Activated CD4-positive, alpha-beta T cell treated with anti-CD3 and anti-CD28 coated beads for 1 hour (primary cell): ENCODE results near the gene CCR5.

Experiments used
- DNase-seq: peaks from one replicate; pipeline ENCODE4 v3.0.0-alpha.2; 2020

The CCR5 gene

DNA sequence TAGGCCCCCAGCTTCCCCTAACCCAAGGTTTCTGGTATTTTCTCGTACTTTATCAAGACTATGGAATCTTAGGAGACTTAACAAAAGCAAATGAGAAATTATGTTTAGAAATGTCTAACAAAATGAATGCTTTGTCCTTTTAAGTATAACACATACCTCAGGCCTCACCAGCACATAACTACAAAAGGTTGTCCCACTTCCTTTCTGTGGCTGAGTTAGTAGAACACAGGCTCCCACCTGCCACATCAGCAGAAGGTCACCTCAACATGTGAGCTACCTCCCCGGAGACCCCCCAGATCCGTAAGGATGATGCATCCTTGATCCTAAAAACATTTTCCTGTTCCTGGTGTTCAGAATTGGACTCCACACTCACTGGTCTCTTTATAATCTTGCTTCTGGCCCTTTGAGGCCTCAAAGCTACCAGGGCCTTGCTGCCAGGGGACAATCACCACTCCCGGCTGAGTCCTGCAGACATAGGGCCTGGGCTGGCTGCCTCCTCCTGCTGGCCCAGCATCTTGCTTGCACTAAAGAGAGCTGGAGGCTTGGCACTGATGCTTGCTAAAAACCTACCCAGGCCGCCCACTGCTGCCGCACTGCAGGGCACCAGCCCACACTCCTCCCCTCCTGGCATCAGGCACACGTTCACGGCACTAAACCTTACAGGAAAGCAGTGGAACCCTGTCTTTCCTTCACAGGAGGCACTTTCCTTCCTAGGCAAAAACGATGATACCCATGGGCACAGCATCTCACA, 39.2 kb downstream of the CCR5 start:
- no peak for DNase-seq

DNA sequence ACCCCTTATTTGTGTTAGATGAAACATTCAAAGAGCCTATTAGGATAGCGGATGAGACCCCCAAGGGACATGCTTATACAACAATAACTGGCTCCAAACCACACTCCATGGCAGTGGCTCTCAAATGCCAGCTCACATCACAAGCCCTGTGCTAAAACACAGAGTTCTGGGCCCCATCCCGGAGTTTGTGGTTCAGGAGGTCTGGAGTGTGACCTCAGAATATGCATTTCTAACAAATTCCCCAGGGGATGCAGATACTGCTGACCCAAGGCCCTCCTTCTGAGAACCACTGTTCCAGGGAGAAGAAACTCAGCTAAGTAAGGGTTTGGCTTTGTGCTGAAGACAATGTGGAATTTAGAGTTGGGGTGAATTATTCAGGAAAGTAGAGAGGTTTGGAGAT, 39.9 kb downstream of the CCR5 start:
- no peak for DNase-seq

DNA sequence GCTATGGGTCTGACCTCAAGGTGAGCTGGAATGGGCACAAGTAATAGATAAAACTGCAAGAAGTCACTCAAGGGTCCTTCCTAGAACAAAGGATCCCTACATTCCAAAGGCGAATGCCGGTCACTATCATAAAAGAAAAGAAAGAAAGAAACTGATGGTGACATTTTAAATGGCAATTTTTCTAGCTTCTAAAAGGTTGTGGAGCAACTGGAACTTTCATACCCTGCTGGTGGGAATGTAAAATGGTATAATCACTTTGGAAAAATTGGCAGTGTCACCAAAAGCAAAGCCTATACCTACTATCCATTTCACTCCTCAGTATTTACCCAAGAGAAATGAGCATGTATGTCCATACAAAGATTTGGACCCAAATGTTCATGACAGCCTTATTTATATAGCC, 40.5 kb downstream of the CCR5 start:
- DNase-seq: no peak

DNA sequence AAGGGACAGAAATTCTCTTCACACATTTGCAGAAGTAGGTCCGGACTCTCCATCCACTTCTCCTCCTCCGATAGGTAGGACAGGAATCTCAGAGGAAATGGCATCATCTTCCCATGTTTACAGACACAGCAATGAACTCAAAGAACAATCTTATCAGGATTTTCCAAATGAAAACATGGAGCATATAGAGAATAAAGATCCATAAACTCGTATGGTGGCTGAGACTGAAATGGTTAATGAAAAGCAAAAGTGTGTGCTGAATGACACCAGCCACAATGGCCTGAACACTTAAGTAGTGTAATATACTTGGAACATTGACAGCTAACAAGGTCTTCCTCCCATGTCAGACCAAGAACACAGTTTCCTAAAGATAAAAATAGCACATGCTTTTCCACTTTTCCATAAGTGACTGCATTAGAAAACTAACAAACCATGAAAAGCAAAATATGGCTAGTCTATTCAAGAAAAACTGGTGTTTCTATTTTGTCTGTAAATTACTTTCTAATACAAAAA, 42.1 kb downstream of the CCR5 start:
- no peak for DNase-seq

DNA sequence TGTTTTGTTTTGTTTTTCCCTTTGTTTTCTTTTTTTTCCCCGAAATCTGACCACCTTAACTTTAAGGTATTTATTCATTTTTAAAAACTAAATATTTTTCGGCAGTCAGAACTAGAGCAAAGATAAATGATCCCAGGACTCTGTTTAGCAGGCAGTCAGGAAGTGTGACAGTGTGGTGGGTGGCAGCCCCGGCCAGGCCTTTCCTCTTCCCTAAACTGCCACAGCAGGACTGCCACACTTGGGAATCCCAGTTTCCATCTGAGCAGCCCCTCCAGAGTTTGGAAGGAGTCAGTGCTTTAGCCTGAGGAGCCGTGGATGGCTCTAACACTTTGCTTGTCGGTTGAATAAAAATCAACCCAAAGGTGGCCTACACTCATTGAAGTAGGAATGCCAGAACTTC, 43.2 kb downstream of the CCR5 start:
- no peak for DNase-seq

DNA sequence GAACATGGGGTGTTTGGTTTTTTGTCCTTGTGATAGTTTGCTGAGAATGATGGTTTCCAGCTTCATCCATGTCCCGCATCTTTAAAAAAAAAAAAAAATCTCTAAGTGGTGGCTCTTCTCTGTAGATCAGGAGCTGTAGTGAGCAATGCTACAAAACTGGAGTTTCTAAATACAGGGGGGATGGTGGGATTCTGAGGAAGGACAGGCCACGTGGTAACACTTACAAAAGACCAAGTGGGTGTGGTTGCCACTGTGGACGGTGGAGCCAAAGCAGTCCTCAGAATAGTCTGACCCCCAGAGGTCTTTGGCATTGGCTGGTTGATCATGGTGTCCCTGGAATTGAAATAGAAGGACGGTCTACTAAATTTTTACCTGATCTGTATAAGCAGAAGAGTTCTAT, 44.0 kb downstream of the CCR5 start:
- DNase-seq: no peak

DNA sequence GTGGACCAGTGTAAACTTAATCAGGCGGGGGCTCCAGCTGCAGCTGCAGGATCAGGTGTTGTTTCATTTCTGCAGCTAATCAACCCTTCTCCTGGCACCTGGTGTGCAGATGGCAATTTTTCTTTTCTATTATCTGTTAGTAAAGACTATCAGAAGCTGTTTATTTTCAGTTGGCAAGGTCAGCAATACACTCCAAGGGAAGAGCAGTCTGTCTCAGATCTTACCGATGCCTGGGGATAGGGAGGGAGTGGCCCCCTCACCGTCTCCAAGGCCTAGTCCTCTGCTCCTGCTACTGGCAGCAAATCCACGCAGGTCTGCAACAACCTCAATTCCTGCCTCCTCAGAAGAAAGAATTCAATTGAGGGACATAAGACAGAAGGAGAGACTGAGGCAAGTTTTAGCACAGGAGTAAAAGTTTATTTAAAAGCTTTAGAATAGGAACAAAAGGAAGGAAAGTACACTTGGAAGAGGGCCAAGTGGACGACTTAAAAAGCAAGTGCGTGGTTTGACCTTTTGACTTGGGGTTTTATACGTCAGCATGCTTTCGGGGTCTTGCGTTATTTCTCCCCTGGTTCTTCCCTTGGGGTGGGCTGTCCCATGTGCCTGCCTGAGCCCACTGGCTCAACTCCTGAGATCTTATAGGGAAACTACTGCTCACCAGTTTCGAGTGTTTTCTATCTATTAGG, 45.5 kb downstream of the CCR5 start:
- DNase-seq: no peak

DNA sequence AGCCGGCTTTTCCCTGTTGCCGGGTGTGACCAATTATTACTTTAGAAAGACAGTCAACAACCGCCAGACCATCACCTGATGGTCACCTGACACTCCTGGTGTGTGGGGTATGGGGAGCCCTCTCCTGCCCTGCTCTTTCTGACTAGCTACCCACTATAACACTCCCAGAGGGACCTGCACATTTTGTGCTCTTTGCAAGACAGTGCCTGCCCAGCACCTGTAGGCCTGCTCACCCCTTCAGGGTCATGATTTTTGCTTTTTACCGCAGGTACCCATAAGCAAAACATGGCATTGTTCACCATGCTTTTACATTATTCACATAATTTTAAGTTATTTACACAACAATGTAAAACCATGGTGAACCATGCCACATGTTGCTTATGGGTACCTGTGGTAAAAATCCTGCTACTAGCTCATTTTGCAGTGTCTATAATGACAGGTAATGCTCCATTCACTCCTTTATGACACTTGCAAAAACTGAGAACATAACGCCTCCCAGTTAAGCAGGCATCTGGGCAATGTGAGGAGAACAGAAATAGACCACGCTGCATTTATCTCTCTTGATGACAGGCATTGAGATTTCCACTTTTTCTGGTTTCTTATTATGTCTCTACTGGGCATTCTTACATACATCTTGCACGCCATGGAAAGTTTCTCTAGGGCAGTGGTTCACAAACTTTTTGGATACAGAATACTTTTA, 46.2 kb downstream of the CCR5 start:
- DNase-seq: no peak

DNA sequence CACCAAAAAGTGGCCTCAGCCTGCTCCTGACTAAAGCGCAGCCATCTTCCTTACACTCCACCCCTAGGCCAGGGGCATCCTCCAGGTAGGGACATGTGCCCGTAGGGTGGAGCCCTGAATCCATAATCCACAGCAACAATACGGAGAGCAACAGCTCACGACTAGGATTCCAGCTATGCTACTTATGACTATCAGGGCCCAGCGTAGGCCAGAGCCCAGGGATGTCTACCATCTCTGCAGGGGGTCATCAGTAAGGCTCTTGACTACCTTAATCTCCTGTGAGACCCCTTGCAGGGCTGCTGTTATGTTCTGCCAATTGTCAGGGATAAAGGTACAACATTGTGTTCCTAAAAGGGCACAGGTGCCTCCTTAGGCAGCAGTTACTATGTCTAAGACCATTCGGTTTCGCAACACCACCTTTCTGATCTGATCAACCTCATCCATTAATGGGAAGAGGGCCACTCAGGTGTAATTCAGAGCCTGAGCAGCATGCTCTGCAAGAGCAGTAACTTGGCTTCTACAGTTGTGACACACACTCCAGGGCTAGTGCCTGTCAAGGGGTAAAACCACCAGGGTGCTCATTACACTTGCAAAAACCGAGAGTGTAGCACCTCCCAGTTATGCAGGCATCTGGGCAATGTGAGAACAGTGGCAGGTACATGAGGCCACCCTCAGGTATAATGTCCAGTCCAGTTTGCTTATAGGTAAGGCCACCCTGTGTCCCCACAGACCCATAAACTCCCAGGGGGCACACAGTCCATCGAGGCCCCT, 47.3 kb downstream of the CCR5 start:
- DNase-seq: no peak

DNA sequence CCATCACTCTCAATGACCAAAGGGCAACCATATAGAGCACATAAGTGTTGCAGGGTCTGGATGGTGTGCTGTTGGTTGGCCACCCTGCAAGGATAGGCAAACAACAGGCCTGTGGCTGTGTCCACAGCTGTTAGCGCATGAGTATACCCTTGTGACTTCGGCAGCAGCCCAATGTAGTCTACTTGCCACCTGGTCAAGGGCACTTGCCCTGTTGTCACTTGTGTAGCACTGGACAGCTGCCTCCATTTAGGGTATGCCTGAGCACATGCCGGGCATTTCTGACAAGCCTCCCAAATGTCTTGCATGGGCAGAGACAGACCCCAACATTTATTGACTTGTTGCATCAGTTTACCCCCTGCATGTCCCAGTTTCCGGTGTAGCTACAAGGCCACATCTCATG, 49.1 kb downstream of the CCR5 start:
- DNase-seq: no peak

DNA sequence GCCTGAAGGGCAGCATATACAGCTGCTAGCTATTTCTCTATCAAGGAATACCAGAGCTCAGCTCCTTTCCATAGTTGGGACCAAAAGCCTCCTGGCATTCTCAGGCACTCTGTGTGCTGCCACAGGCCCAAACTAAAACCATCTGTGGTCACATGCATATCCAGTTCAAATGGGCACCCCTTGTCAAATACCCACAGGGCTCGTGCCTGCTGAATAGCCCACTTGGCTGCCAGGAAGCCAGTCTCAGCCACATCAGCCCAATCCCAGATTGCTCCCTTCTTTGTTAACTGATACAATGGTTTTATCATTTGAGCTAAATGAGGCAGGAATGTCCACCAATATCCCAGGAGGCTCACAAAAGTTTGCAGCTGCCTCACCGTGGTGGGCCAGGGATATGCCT, 50.2 kb downstream of the CCR5 start:
- no peak for DNase-seq

DNA sequence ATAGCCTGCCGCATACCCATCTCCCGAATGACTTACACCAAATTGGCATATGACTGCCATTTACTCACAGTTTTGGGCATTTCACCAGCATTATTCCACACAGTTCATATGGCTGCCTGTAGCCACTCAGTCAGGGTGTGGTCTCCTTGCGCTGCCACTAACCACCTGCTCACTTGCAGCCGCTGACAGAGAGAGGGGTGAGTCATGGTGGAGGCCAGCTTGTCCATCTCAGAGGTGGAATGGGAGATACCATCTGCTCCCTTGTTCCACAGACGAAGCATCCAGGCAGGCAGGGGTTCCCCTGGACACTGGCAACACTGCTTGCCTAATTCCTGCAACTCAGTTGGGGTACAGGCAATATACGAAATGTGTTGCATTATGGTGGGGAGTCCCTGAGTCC, 51.9 kb downstream of the CCR5 start:
- no peak for DNase-seq

DNA sequence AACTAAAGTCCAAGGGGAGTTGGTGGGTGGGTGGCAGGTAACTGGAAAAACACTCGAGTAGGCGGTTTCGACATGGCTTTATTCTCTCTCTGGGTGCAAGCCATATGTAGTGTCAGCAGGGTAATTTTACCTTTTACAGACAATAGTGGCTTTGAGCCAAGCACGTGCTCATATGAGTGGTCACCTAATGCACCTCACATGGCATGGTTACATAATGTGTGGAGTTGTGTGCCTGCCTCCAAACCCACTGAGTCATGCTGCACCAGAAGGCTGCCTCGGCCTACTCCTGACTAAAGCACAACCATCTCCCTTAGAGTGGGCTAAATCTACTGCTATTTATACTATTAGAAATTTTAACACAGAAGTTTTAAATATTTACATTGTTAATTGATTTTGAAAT, 52.8 kb downstream of the CCR5 start:
- DNase-seq: no peak
